SU-DHL-6 (cell line): ENCODE measurements around the gene COL1A1.

Experiments
- H2AFZ ChIP-seq: fragments of 200-600 bp; sonication (generic); 2 replicates; pipeline ENCODE4 v1.6.1; 2014; ENCODE audit warnings: low read depth, mild to moderate bottlenecking, moderate library complexity, mixed read lengths, antibody characterized with exemption, low read length; ENCODE audit not compliant: severe bottlenecking
- H3F3A ChIP-seq: fragments of 200-600 bp; shearing (Covaris generic); 2 replicates; pipeline ENCODE4 v1.6.0; 2016; ENCODE audit warnings: antibody characterized with exemption, mild to moderate bottlenecking; ENCODE audit not compliant: insufficient read depth
- H3K27ac ChIP-seq: fragments of 200-600 bp; sonication (generic); 2 replicates; pipeline ENCODE4 v1.5.1; 2016; ENCODE audit warnings: low read depth, mild to moderate bottlenecking, low read length, moderate library complexity, mixed read lengths
- H3K27me3 ChIP-seq: fragments of 200-600 bp; sonication (generic), shearing (Covaris generic); 2 replicates; pipeline ENCODE4 v1.6.0; 2014; ENCODE audit warnings: mild to moderate bottlenecking, low read length
- H3K36me3 ChIP-seq: fragments of 200-600 bp; sonication (generic); 2 replicates; pipeline ENCODE4 v1.6.1; 2014; ENCODE audit warnings: mild to moderate bottlenecking, low read length, mixed read lengths
- H3K4me2 ChIP-seq: fragments of 300-600, 200-600 bp; shearing (Covaris generic), sonication (generic); 2 replicates; pipeline ENCODE4 v1.6.0; 2014; ENCODE audit warnings: low read length, low read depth, mild to moderate bottlenecking; ENCODE audit not compliant: poor library complexity, severe bottlenecking
- H3K4me3 ChIP-seq: fragments of 200-600 bp; sonication (generic); 2 replicates; pipeline ENCODE4 v1.5.1; 2014; ENCODE audit warnings: antibody characterized with exemption, low read length, mild to moderate bottlenecking, mixed read lengths; ENCODE audit not compliant: insufficient read depth, poor library complexity, severe bottlenecking
- H3K79me2 ChIP-seq: fragments of 200-600 bp; sonication (generic); 2 replicates; pipeline ENCODE4 v1.6.1; 2014; ENCODE audit warnings: mild to moderate bottlenecking, low read length, moderate library complexity; ENCODE audit not compliant: insufficient read depth
- H3K9ac ChIP-seq: fragments of 200-600 bp; sonication (generic); 2 replicates; pipeline ENCODE4 v1.7.0; 2014; ENCODE audit warnings: mild to moderate bottlenecking, low read length
- H3K9me2 ChIP-seq: fragments of 200-600 bp; sonication (generic); replicated peaks from 2 replicates; pipeline ENCODE4 v1.6.1; 2014; ENCODE audit warnings: low read length; ENCODE audit not compliant: insufficient read depth
- H3K9me3 ChIP-seq: fragments of 200-600 bp; sonication (generic); 2 replicates; pipeline ENCODE4 v1.6.1; 2014; ENCODE audit warnings: low read length, mixed read lengths; ENCODE audit not compliant: insufficient read depth
- H4K20me1 ChIP-seq: fragments of 200-600 bp; sonication (generic); 2 replicates; pipeline ENCODE4 v1.6.1; 2014; ENCODE audit warnings: low read depth, mild to moderate bottlenecking, antibody characterized with exemption, low read length, moderate library complexity, mixed read lengths
- EZH2phosphoT487 ChIP-seq: fragments of 200-600 bp; sonication (generic), shearing (Covaris generic); conservative IDR thresholded peaks from 2 replicates; pipeline ENCODE4 v1.6.1; 2018; ENCODE audit warnings: mild to moderate bottlenecking, antibody characterized with exemption, low read length, moderate library complexity, mixed read lengths
- TF ChIP-seq, protein P1 (sequence below): fragments of 200-600 bp; sonication (generic); IDR thresholded peaks from one replicate; pipeline ENCODE4 v1.5.1; 2017; ENCODE audit warnings: antibody characterized with exemption, mild to moderate bottlenecking, low read length, moderate library complexity; ENCODE audit not compliant: insufficient read depth, poor library complexity, severe bottlenecking

COL1A1 gene

DNA sequence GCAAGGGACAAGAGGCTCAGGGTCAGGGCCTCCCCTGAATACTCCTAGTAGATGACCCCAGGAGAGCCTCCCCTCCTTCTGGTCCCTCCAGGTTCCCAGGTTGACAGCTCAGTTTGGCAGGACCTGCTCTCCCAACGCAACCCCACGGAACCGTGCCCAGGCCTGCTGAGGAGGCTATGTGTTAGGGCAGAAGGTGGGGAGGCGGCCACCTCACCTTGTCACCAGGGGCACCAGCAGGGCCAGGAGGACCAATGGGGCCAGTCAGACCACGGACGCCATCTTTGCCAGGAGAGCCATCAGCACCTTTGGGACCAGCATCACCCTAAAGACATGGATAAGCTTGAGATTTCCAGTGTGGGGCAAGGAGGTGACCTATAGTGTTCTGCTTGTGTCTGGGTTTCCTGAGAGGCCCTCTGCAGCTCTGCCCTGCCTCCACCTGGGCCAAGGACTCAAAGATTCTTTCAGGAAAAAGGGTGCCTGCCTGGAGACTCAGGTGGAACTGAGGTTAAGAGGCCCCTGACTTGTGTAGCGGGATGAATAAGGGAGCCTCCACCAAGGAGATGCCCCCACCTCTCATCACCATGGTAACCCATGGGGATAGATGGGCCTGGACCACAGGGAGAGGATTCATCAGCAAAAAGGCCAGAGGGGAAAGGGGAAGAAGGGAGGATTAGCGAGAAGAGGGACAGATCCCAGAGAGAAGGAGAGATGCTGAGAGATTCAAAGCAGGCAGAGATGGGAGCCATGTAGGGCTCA, 10.7 kb downstream of the COL1A1 start:
- Histone ChIP-seq H3K4me3 (no peak overlapping the region), H3K27ac (no peak overlapping the region), H3K9ac (no peak overlapping the region), H3K9me2 (no peaks in the 10 kb centered on the region), H3K4me2 (no peak overlapping the region), H3K79me2 (no peaks in the 10 kb centered on the region), H3K9me3 (no peaks in the 10 kb centered on the region), H3K36me3 (no peaks in the 10 kb centered on the region), H4K20me1 (no peaks in the 10 kb centered on the region), H3K27me3 (no peaks in the 10 kb centered on the region), H2AFZ (no peak overlapping the region), H3F3A (no peaks in the 10 kb centered on the region)
- no peak for TF ChIP-seq EZH2phosphoT487
- TF ChIP-seq, protein P1, sequence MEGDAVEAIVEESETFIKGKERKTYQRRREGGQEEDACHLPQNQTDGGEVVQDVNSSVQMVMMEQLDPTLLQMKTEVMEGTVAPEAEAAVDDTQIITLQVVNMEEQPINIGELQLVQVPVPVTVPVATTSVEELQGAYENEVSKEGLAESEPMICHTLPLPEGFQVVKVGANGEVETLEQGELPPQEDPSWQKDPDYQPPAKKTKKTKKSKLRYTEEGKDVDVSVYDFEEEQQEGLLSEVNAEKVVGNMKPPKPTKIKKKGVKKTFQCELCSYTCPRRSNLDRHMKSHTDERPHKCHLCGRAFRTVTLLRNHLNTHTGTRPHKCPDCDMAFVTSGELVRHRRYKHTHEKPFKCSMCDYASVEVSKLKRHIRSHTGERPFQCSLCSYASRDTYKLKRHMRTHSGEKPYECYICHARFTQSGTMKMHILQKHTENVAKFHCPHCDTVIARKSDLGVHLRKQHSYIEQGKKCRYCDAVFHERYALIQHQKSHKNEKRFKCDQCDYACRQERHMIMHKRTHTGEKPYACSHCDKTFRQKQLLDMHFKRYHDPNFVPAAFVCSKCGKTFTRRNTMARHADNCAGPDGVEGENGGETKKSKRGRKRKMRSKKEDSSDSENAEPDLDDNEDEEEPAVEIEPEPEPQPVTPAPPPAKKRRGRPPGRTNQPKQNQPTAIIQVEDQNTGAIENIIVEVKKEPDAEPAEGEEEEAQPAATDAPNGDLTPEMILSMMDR, result no peak

DNA sequence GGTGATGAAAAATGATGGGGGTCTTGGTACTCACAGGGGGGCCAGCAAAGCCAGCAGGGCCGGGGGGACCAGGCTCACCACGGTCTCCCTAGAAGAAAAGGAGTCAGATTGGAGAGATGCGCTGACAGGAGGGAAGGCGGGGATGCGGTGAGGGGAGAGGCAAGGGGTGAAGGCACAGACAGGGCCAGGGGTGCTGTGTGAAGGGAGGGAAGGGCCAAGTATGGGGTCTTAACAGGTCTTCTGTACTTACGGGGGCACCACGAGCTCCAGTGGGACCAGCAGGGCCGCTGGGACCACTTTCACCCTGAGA, 11.2 kb downstream of the COL1A1 start:
- Histone ChIP-seq H3K79me2 (no peaks in the 10 kb centered on the region), H3F3A (no peaks in the 10 kb centered on the region), H3K9ac (no peak overlapping the region), H2AFZ (no peak overlapping the region), H3K9me2 (no peaks in the 10 kb centered on the region), H3K4me3 (no peak overlapping the region), H3K27me3 (no peaks in the 10 kb centered on the region), H3K27ac (no peak overlapping the region), H3K4me2 (no peak overlapping the region), H3K9me3 (no peaks in the 10 kb centered on the region), H3K36me3 (no peaks in the 10 kb centered on the region), H4K20me1 (no peaks in the 10 kb centered on the region)
- TF ChIP-seq, protein P1, result no peak
- no peak for TF ChIP-seq EZH2phosphoT487

DNA sequence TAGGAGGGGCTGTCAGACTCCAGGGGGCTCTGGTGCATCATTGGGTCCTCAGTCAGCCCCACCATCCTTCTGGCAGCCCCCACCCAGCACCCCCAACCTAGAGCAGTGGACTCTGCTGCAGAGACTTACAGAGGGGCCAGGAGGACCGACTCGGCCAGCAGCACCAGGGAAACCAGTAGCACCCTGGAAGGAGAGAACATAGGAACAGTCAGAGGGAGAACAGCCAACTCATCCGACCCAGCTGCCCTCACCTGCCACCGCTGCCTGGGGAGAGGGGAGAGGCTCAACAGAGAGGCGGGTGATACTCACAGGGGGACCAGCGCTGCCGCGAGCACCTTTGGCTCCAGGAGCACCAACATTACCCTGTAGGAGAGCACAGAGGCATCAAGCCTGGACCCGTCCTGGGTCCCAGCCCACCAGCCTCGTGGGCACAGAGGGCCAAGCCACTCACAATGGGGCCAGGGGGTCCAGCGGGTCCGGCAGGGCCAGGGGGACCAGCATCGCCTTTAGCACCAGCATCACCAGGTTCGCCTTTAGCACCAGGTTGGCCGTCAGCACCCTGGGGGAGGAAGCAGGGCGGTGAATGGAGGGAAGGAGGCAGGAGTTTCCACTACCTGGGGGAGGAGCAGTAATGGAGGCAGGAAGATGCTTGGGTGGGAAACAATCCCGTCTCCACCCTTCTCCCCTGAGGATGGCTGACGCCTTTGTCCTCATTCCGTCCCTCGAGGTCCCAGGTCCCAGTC, 11.7 kb downstream of the COL1A1 start:
- H3K9me2 ChIP-seq, result no peaks in the 10 kb centered on the region
- no peak overlapping the region for H3K9ac ChIP-seq
- H3K4me3 ChIP-seq, result no peak overlapping the region
- no peaks in the 10 kb centered on the region for H3K79me2 ChIP-seq
- TF ChIP-seq EZH2phosphoT487, result no peak
- TF ChIP-seq, protein P1, result no peak
- H3F3A ChIP-seq, result no peaks in the 10 kb centered on the region
- no peak overlapping the region for H2AFZ ChIP-seq
- H3K36me3 ChIP-seq, result no peaks in the 10 kb centered on the region
- no peak overlapping the region for H3K4me2 ChIP-seq
- H3K27me3 ChIP-seq, result no peaks in the 10 kb centered on the region
- H3K9me3 ChIP-seq, result no peaks in the 10 kb centered on the region
- H3K27ac ChIP-seq, result no peak overlapping the region
- no peaks in the 10 kb centered on the region for H4K20me1 ChIP-seq
